ENCODE measurements around the gene RAP1GAP2.

- TF ChIP-seq CTCF (IDR thresholded peaks at IDR 0.05) = no peak
- TF ChIP-seq POLR2A (IDR thresholded peaks at IDR 0.05) = no peak
- TF ChIP-seq POLR2AphosphoS5 (IDR thresholded peaks at IDR 0.05) = no peak
Observed at GRCh38 chr17:2963332-2964027, 167.2 kb downstream of the RAP1GAP2 start.
